Panc1 (cell line): Measurements from ENCODE around the gene S1PR1.

Experiments
- CTCF ChIP-seq: fragments of 450-650 bp; IDR thresholded peaks from 2 replicates; pipeline ENCODE4 v1.5.1; 2017; ENCODE audit warnings: mild to moderate bottlenecking
- POLR2AphosphoS5 ChIP-seq: IDR thresholded peaks from 2 replicates; pipeline ENCODE4 v1.6.1; 2012; ENCODE audit warnings: mild to moderate bottlenecking, low read depth, low read length, moderate library complexity

GRCh38 chr1:101191049-101191448 lies 45.8 kb upstream of the S1PR1 start:
- TF ChIP-seq CTCF = no peak
- no peak for TF ChIP-seq POLR2AphosphoS5
